SH-SY5Y (cell line): ENCODE measurements around the gene CPNE9.

Experiments used
- GATA2 ChIP-seq: IDR thresholded peaks from 2 replicates; pipeline ENCODE4 v1.6.1; 2011; ENCODE audit warnings: mild to moderate bottlenecking, low read depth, low read length
- GATA3 ChIP-seq: IDR thresholded peaks from 2 replicates; pipeline ENCODE4 v1.6.1; 2011; ENCODE audit warnings: low read depth, mild to moderate bottlenecking, low read length, moderate library complexity

CPNE9 gene, protein sequence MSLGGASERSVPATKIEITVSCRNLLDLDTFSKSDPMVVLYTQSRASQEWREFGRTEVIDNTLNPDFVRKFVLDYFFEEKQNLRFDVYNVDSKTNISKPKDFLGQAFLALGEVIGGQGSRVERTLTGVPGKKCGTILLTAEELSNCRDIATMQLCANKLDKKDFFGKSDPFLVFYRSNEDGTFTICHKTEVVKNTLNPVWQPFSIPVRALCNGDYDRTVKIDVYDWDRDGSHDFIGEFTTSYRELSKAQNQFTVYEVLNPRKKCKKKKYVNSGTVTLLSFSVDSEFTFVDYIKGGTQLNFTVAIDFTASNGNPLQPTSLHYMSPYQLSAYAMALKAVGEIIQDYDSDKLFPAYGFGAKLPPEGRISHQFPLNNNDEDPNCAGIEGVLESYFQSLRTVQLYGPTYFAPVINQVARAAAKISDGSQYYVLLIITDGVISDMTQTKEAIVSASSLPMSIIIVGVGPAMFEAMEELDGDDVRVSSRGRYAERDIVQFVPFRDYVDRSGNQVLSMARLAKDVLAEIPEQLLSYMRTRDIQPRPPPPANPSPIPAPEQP

GRCh38 chr3:9703736-9704346, at the start of gene CPNE9:
Gene CPNE9 (plus strand): TSS chr3:9703833. CDS start chr3:9703997, 164 bp downstream.
- no peak for TF ChIP-seq GATA2
- no peak for TF ChIP-seq GATA3

- TF ChIP-seq GATA3 (no peak), GATA2 (no peak)
Observed at GRCh38 chr3:9659849-9660248, 43.8 kb upstream of the CPNE9 start.

DNA sequence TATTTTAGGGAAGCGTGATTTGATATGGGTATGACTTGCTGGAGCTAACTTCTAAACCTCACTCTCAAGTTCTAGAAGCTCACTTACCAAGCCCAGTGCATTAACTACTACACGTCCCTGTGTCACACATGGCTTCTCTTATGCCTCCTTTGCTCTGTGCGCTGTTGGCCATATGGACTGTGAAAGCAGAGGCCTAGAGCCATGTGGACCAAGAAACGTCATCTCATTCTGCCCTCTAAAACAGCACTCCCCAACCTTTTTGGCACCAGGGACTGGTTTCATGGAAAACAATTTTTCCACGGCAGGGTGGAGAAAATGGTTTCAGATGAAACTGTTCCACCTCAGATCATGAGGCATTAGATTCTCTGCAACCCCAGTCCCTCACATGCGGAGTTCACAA, 42.7 kb upstream of the CPNE9 start:
- TF ChIP-seq GATA2: no peak
- no peak for TF ChIP-seq GATA3

- no peak for TF ChIP-seq GATA2
- no peak for TF ChIP-seq GATA3
Observed at GRCh38 chr3:9664119-9664751, 39.4 kb upstream of the CPNE9 start.

GRCh38 chr3:9666704-9667445, 36.8 kb upstream of the CPNE9 start:
- TF ChIP-seq GATA2: no peak
- no peak for TF ChIP-seq GATA3

- TF ChIP-seq GATA2 (no peak), GATA3 (no peak)
Observed at GRCh38 chr3:9669277-9669676, 34.4 kb upstream of the CPNE9 start.

GRCh38 chr3:9669720-9670432, 33.8 kb upstream of the CPNE9 start:
- TF ChIP-seq GATA2 (no peak), GATA3 (no peak)

- TF ChIP-seq GATA2 (no peak), GATA3 (no peak)
Observed at GRCh38 chr3:9673082-9673481, 30.6 kb upstream of the CPNE9 start.

DNA sequence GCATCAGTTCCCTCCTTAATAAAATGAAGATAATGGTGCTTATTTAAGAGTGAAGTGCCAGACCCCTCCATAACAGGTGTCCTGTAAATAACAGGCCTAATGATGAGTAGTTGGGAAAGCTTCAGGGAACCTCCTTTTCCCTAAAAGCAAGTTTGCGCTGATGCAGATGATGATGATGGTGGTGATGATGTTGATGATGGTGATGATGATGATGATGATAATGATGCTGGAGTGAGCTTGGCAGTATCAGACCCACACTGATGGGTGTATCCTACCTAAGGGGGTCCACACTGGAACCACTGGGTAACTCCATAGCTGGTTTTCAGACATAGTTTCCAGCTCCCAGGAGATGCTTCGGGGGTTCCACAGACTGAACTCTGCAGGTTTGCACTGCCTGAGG, 29.9 kb upstream of the CPNE9 start:
- TF ChIP-seq GATA2 (no peak), GATA3 (no peak)

DNA sequence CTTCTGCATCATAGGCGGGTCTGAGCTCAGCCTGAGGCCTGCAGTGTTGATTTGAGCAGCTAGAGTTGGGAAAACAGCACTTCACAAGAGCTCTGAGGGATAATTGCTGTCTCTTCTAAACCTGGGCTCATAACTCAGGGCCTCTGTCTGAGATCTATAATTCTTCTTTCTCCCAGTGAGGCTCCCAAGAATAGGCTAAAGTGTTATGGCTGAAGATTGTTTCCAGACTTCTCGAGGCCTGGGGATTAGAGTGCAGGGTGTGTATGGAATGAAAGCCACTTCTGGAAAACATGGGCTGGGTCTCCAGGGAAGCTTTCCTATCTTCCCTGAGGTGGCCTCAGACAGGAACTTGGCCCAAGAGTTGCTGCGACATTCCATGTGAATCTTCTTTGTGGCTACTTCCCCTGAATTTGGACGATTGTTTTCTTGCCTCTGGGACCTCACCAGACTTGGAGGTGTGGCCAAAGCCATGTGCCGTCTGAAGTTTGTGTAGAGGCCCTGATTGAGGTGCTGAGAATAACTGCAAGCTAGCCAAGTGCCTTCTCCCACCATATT, 27.8 kb upstream of the CPNE9 start:
- TF ChIP-seq GATA2 (no peak), GATA3 (no peak)

DNA sequence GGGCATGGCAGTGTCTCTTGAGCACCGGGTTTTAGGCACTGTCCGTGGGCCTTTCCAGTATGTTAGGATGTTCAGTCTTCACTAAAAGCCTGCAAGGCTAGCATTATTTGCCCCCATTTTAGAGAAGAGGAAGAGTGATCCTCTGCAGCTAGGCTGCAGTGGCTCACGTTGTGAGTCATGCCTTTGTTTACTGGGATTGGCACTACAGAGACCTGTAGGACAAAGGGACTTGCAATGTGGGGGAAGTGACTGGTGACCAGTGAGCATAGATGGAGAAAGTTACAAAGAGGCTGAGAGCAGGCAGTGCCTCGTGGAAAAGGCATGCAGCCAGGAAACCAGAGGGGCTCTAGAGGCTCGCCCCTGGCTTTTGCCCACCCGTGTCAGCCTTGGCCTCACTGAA, 26.8 kb upstream of the CPNE9 start:
- TF ChIP-seq GATA2 (no peak), GATA3 (no peak)

DNA sequence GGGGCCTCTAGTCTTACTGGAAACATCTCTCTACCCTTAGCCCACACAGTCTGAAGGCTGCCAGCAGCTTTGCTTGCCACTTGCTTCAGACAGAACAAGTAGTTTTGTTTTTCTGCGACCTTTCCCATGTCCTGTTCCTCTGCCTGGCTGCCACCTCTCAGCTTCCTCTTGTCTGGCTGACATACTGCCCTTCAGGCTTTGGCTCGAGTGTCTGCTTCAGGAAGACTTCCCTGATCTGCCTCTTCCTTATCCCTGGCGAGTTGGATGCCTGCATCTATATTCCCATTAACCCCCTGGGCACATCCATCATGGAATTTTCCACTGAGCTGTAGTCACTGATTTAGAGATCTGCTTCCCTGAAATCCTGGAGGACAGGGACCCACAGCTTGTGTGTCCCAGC, 25.1 kb upstream of the CPNE9 start:
- no peak for TF ChIP-seq GATA2
- no peak for TF ChIP-seq GATA3

DNA sequence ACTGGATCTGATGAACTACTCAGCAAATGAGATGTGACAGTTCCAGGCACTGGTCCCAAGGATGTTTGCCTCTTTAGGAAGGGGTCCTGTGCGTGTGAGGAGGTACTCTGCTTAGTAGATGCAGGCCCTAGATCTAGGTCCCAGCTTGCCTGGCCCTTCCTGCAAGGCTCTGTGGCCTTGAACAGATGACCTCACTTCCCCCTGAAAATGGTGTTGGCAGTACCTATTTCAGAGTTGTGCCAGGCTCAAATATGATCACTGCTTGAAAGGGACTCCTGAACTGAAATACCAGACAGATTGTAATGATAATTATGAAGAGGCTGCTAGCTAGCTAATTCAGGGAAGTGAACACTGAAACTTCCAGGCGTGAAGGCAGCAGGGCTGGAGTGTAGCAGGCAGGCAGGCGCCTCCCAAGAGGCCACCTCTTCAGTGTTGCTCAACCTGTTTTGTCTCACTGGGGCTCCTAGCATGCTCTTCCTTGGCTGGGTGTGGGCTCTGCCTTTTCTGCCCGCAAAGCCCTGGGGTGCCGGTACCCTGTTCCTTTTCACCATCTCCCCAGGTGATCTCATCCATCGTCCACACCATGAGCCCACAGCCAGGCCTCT, 24.1 kb upstream of the CPNE9 start:
- TF ChIP-seq GATA2 (no peak), GATA3 (no peak)
